Activated naive CD8-positive, alpha-beta T cell treated with anti-CD3 and anti-CD28 coated beads, Interleukin-2, amount 10 ng/mL, durations not matched to agents 7 days and 5 days (primary cell): ENCODE data around the gene ECHS1. TPM values are rescaled to one million over a fixed set of nuclear protein-coding genes. Genes with fewer than 3 reads are reported as not detected.

Experiments
- ATAC-seq: fragments of 150-1000 bp; cut with Tn5 transposase; one replicate; pipeline ENCODE4 v1.10.0; 2021; ENCODE audit warnings: low read depth, moderate library complexity
- POLR2A ChIA-PET: fragments of 350-600 bp; sonication (Branson Sonifier 250); formaldehyde crosslinking; loops from one replicate; lab custom pipeline; 2021; ENCODE audit warnings: antibody characterized with exemption; lab: Charles Lee
- DNase-seq: peaks from one replicate; pipeline ENCODE4 v3.0.0; 2021
- H3K27ac Mint-ChIP-seq: one replicate; pipeline ENCODE4 v1.8.0; 2022; ENCODE audit warnings: mild to moderate bottlenecking, mixed read lengths
- H3K27me3 Mint-ChIP-seq: one replicate; pipeline ENCODE4 v1.8.0; 2022; ENCODE audit warnings: mild to moderate bottlenecking, moderate library complexity, mixed read lengths
- H3K36me3 Mint-ChIP-seq: one replicate; pipeline ENCODE4 v1.8.0; 2021; ENCODE audit warnings: mild to moderate bottlenecking, mixed read lengths
- H3K4me1 Mint-ChIP-seq: one replicate; pipeline ENCODE4 v1.8.0; 2021; ENCODE audit warnings: mixed read lengths
- H3K4me3 Mint-ChIP-seq: one replicate; pipeline ENCODE4 v1.8.0; 2022; ENCODE audit warnings: mild to moderate bottlenecking, moderate library complexity, mixed read lengths
- H3K9me3 Mint-ChIP-seq: one replicate; pipeline ENCODE4 v1.8.0; 2021; ENCODE audit warnings: mixed read lengths
- total RNA-seq, 2 experiments: library from RNA; stranded (reverse); gene quantifications; one replicate each; pipeline ENCODE4 v1.2.3, GENCODE V29; 2021

Gene ECHS1
- total RNA-seq, 2 experiments from 2014 or later: 33.5 to 36.1 TPM

GRCh38 chr10:133335246-133336117, 37.7 kb downstream of the ECHS1 start:
- peak; percentile 80 for DNase-seq
- peak; percentile 52 for ATAC-seq
- Mint-ChIP-seq H3K27me3 (peaks cover 34% of the 10 kb centered on the region), H3K36me3 (no peaks in the 10 kb centered on the region), H3K27ac (no peak overlapping the region), H3K4me3 (peak overlapping the region; percentile 53), H3K9me3 (no peaks in the 10 kb centered on the region), H3K4me1 (peaks cover 1% of the 10 kb centered on the region)
- POLR2A ChIA-PET: interaction anchor here (1.9 kb wide), 2 partner anchors 12 to 22 kb away, joined by 4 read pairs; partner anchors contain the start of gene FUOM

- Mint-ChIP-seq H3K9me3 (no peaks in the 10 kb centered on the region), H3K4me3 (peak overlapping the region; percentile 73), H3K4me1 (peaks cover 1% of the 10 kb centered on the region), H3K27ac (peak overlapping the region; percentile 49), H3K27me3 (peaks cover 40% of the 10 kb centered on the region), H3K36me3 (no peaks in the 10 kb centered on the region)
- DNase-seq (no peak), ATAC-seq (peak; percentile 40)
- POLR2A ChIA-PET: no interaction called here
Observed at GRCh38 chr10:133334503-133335245, 38.5 kb downstream of the ECHS1 start.

GRCh38 chr10:133332936-133333699, 40.0 kb downstream of the ECHS1 start:
- Mint-ChIP-seq H3K36me3 (no peaks in the 10 kb centered on the region), H3K27me3 (peaks cover 55% of the 10 kb centered on the region), H3K9me3 (no peaks in the 10 kb centered on the region), H3K27ac (no peak overlapping the region), H3K4me1 (peaks cover 1% of the 10 kb centered on the region), H3K4me3 (no peak overlapping the region)
- POLR2A ChIA-PET: no interaction called here
- DNase-seq (no peak), ATAC-seq (no peak)

GRCh38 chr10:133329491-133330202, 43.5 kb downstream of the ECHS1 start:
- peaks cover 73% of the 10 kb centered on the region for H3K27me3 Mint-ChIP-seq
- POLR2A ChIA-PET: no interaction called here

DNA sequence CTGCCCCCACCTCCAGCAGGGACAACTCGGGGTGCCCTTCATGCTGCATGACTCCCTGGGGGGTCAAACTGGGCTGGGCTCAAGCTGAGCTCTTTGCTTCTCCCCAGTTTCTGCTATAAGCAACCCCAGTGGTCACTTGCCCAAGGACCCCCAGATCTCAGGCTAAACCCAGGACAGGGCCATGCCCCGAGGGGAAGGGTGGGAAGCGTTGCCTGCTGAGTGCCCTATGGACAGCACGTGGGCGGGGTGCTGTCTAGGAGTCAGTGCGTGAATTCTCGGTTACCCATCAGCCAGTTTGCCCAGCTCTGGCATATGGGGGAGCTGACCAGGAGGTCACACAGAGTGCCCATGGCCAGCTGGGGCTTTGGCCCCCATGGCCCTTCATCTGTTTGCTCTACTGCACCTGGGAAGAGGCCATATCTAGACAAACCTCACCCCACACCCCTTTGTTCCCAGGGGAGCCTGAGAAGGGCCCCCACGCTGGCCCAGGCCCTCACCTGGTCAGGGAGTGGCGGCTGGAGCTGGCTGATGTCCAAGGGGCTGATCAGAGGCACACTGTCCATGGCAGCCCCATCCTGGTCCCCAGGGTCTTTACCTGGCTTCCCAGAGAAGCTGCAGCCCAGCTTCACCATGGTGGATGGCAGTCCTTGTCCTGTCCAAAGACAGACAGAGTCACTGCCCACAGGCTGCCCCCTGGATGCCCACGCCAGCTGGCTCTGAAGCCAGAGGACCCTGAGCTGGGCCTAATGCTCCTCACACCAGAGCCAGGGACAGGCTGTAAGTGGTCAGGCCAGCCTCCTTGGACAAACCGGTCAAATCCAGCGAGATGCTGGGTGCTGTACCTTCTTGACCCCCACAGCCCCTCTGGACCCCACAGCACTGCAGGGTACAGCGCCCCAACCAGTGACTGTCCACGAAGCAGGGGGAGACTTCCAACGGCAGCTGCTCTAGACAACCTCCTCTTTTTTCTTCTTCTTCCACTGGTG, 44.5 kb downstream of the ECHS1 start:
- no peak overlapping the region for H3K27ac Mint-ChIP-seq
- ATAC-seq (no peak), DNase-seq (no peak)
- no peak overlapping the region for H3K4me3 Mint-ChIP-seq
- POLR2A ChIA-PET: no interaction called here
- H3K9me3 Mint-ChIP-seq: no peaks in the 10 kb centered on the region
- H3K4me1 Mint-ChIP-seq: no peaks in the 10 kb centered on the region
- H3K36me3 Mint-ChIP-seq: no peaks in the 10 kb centered on the region
- peaks cover 70% of the 10 kb centered on the region for H3K27me3 Mint-ChIP-seq

More at GRCh38 chr10:133329491-133330202, 43.5 kb downstream of the ECHS1 start:
- no peaks in the 10 kb centered on the region for H3K4me1 Mint-ChIP-seq
- H3K9me3 Mint-ChIP-seq: no peaks in the 10 kb centered on the region
- ATAC-seq: peak; percentile 87
- peak overlapping the region; percentile 44 for H3K4me3 Mint-ChIP-seq
- DNase-seq: peak; percentile 89
- H3K27ac Mint-ChIP-seq: no peak overlapping the region
- H3K36me3 Mint-ChIP-seq: no peaks in the 10 kb centered on the region

DNA sequence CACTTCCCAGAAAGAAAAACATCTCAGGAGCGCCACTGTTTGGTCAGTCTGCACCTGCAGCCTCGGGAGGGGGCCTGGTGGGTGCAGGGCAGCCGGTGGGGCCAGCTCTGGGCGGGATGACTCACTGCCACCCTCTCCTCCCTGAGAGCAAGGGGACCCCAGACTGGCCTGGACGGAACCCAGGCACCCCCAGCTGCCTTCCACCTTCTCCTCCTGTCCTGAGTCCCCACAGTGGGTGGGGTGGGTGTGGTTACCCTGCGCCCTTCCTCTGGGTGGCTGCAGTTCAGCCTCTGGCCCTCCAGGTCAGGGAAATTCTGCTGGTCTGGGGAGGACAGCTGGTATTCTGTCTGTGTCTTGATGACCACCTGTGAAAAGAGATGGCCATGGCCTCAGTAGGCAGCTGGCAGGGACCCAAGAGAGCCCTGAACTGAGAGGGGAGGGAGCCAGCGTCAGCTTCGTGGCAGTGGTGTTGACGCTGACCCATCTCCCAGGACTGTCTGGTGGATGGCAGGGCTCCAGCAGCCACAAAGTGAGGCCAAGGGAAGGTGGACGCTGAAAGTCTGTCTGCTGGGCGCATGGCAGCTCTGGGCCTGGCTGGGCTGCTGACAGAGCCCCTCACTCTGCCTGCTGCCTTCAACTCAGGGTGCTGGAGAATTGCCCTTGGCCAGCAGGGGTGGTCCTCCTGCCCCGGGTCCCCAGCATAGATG, 45.4 kb downstream of the ECHS1 start:
- H3K4me3 Mint-ChIP-seq: no peak overlapping the region
- POLR2A ChIA-PET: no interaction called here
- DNase-seq: no peak
- no peaks in the 10 kb centered on the region for H3K36me3 Mint-ChIP-seq
- ATAC-seq: no peak
- H3K27me3 Mint-ChIP-seq: peaks cover 64% of the 10 kb centered on the region
- no peaks in the 10 kb centered on the region for H3K9me3 Mint-ChIP-seq
- H3K27ac Mint-ChIP-seq: no peak overlapping the region
- H3K4me1 Mint-ChIP-seq: no peaks in the 10 kb centered on the region

GRCh38 chr10:133326745-133327650, 46.2 kb downstream of the ECHS1 start:
- peaks cover 56% of the 10 kb centered on the region for H3K27me3 Mint-ChIP-seq
- H3K36me3 Mint-ChIP-seq: no peaks in the 10 kb centered on the region
- H3K9me3 Mint-ChIP-seq: no peaks in the 10 kb centered on the region
- H3K4me1 Mint-ChIP-seq: no peaks in the 10 kb centered on the region
- DNase-seq: no peak
- POLR2A ChIA-PET: interaction anchor here (1.0 kb wide), 1 partner anchor 10 kb away, joined by 3 read pairs; the partner anchor contains the start of gene CALY
- no peak for ATAC-seq
- no peak overlapping the region for H3K27ac Mint-ChIP-seq
- H3K4me3 Mint-ChIP-seq: no peak overlapping the region

GRCh38 chr10:133326223-133326551, 47.0 kb downstream of the ECHS1 start:
- no peaks in the 10 kb centered on the region for H3K4me1 Mint-ChIP-seq
- H3K4me3 Mint-ChIP-seq: peak overlapping the region; percentile 3
- H3K27me3 Mint-ChIP-seq: peaks cover 48% of the 10 kb centered on the region
- ATAC-seq (no peak), DNase-seq (no peak)
- H3K27ac Mint-ChIP-seq: no peak overlapping the region
- POLR2A ChIA-PET: interaction anchor here (1.0 kb wide), 1 partner anchor 11 kb away, joined by 3 read pairs; the partner anchor contains the start of gene CALY
- no peaks in the 10 kb centered on the region for H3K9me3 Mint-ChIP-seq
- no peaks in the 10 kb centered on the region for H3K36me3 Mint-ChIP-seq

DNA sequence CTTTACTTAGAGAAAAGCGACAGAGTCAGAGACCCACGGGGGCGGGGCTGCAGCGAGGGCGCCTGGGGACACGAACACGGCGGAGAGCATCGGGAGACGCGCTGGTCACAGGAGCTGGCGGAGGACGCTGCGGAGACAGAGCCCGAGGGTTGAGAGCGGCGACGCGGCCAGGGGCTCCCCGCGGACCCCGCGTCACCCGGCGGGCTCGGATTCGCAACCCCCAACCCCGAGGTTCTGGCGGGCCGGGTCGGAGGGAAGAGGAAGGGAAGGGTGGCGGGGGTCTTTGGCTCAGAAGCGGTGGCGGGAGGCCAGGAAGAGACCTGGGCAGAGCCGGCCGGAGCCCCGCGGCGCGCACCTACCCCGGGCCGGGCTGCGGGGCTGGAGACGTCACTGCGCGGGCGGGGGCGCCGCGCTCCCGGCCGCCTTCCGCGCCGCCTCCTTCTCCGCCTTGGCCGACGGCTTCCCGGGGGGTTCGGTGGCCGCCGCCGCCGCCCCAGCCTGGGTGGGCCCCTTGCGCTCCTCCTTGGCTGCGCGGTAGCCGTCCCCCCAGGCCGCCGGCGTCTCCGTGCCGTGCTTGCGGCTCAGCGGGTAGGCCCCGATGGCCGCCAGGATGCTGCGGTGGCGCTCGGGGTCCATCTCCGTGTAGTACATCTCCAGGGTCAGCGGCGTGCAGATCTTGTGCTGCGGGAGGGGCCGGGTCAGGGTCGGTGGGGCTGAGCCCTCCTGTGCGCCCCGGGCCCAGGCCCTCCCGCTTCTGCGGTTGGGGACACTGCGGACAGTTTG, 47.5 kb downstream of the ECHS1 start:
- Mint-ChIP-seq H3K36me3 (no peaks in the 10 kb centered on the region), H3K27me3 (peaks cover 42% of the 10 kb centered on the region), H3K4me1 (no peaks in the 10 kb centered on the region), H3K4me3 (peak overlapping the region; percentile 73), H3K9me3 (no peaks in the 10 kb centered on the region), H3K27ac (no peak overlapping the region)
- POLR2A ChIA-PET: no interaction called here
- no peak for DNase-seq
- no peak for ATAC-seq

DNA sequence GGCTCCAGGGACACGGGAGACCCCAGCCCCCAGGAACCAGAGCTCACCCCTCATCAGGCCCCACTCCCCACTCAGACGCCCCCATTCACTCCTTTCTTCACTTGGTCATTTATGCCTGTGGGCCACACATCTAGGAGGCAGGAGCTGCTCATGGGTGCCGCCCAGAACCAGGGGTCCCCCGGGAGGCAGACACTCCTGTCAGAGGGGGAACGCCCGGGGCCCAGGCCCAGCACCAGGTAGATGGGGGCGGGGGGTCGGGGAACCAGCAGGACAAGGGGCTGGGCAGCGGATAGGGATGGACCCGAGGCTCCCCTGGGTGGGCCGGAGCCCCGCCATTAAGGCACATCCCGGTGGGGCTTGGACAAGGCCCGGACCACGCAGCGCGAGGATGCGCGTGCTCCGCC, 48.3 kb downstream of the ECHS1 start:
- H3K4me3 Mint-ChIP-seq: no peak overlapping the region
- POLR2A ChIA-PET: no interaction called here
- no peaks in the 10 kb centered on the region for H3K36me3 Mint-ChIP-seq
- H3K27ac Mint-ChIP-seq: no peak overlapping the region
- H3K4me1 Mint-ChIP-seq: no peaks in the 10 kb centered on the region
- H3K27me3 Mint-ChIP-seq: peaks cover 43% of the 10 kb centered on the region
- DNase-seq (no peak), ATAC-seq (no peak)
- peaks cover 2% of the 10 kb centered on the region for H3K9me3 Mint-ChIP-seq
